T-helper 1 cell treated with Interleukin-12 subunit alpha and Interleukin-12 subunit beta and Interleukin-4 antibody, amounts not matched to agents 30 μg/mL and 1 μg/mL, for 36 hours (primary cell): ENCODE data around the gene DEPP1.

Experiments
- H3K27ac Mint-ChIP-seq: one replicate; pipeline ENCODE4 v1.8.0; 2021; ENCODE audit warnings: mild to moderate bottlenecking, mixed read lengths
- H3K27me3 Mint-ChIP-seq: one replicate; pipeline ENCODE4 v1.8.0; 2021; ENCODE audit warnings: low read depth, mixed read lengths
- H3K36me3 Mint-ChIP-seq: one replicate; pipeline ENCODE4 v1.8.0; 2021; ENCODE audit warnings: low read depth, mixed read lengths
- H3K4me1 Mint-ChIP-seq: one replicate; pipeline ENCODE4 v1.8.0; 2021; ENCODE audit warnings: low read depth, mixed read lengths
- H3K4me3 Mint-ChIP-seq: one replicate; pipeline ENCODE4 v1.8.0; 2021; ENCODE audit warnings: mild to moderate bottlenecking, moderate library complexity, mixed read lengths
- H3K9me3 Mint-ChIP-seq: one replicate; pipeline ENCODE4 v1.8.0; 2021; ENCODE audit warnings: mixed read lengths

The DEPP1 gene

DNA sequence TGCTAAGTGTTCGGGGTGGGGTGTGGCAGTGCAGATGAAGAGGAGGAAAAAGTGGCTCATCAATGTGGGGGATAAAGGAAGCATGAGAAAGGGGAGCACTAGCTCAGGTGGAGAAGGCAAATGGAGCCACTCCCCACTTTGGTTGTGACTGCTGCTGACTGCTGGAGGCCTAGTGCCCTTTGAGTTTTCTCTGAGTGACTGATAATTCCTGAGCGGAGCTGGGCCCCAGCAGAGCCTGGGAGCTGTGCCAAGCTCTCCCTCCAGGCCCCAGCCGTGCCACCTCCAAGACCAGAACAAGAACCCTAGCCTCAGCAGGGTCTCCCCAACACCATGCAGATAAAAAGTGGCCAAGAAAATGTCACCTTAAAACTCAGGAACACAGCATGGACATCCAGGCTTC is 28.7 kb downstream of the DEPP1 start:
- Mint-ChIP-seq H3K4me3 (no peak overlapping the region), H3K27me3 (no peaks in the 10 kb centered on the region), H3K9me3 (peaks cover 12% of the 10 kb centered on the region), H3K4me1 (peaks cover 6% of the 10 kb centered on the region), H3K27ac (no peak overlapping the region), H3K36me3 (peaks cover 4% of the 10 kb centered on the region)

GRCh38 chr10:44949127-44949802 is 29.3 kb downstream of the DEPP1 start:
- H3K36me3 Mint-ChIP-seq, result peaks cover 4% of the 10 kb centered on the region
- peaks cover 5% of the 10 kb centered on the region for H3K27me3 Mint-ChIP-seq
- H3K4me1 Mint-ChIP-seq, result peaks cover 4% of the 10 kb centered on the region
- peaks cover 19% of the 10 kb centered on the region for H3K9me3 Mint-ChIP-seq
- H3K4me3 Mint-ChIP-seq, result no peak overlapping the region
- H3K27ac Mint-ChIP-seq, result no peak overlapping the region

DNA sequence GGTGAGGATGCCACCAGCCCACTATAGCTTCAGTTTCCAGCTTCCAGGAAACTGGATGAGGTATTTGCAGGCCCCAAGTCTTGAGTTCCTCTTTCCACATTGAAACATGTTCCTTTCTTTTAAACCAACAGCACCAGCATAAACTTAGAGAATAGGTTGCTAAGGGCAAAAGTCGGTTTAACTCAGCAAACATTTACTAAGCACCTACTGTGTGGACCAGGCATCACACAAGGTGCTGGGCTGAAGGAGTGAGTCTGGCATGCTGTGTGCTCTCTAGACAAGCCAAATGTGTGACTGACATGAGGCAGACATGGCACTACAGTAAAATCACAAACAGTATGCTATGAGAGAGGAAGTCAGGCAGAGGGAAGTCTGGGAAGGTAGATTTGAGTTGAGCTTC is 30.0 kb downstream of the DEPP1 start:
- Mint-ChIP-seq H3K36me3 (peaks cover 4% of the 10 kb centered on the region), H3K4me1 (peaks cover 4% of the 10 kb centered on the region), H3K27me3 (peaks cover 9% of the 10 kb centered on the region), H3K27ac (no peak overlapping the region), H3K4me3 (no peak overlapping the region), H3K9me3 (peaks cover 23% of the 10 kb centered on the region)

- peaks cover 4% of the 10 kb centered on the region for H3K4me1 Mint-ChIP-seq
- H3K27me3 Mint-ChIP-seq, result peaks cover 16% of the 10 kb centered on the region
- no peak overlapping the region for H3K4me3 Mint-ChIP-seq
- no peak overlapping the region for H3K27ac Mint-ChIP-seq
- peaks cover 23% of the 10 kb centered on the region for H3K9me3 Mint-ChIP-seq
- H3K36me3 Mint-ChIP-seq, result peaks cover 4% of the 10 kb centered on the region
These were observed 31.0 kb downstream of the DEPP1 start for GRCh38 chr10:44947371-44948152.

GRCh38 chr10:44946205-44946604 is 32.4 kb downstream of the DEPP1 start:
- Mint-ChIP-seq H3K4me1 (peaks cover 4% of the 10 kb centered on the region), H3K36me3 (peaks cover 4% of the 10 kb centered on the region), H3K27me3 (peaks cover 26% of the 10 kb centered on the region), H3K4me3 (no peak overlapping the region), H3K9me3 (peaks cover 23% of the 10 kb centered on the region), H3K27ac (no peak overlapping the region)

GRCh38 chr10:44944354-44944753 is 34.3 kb downstream of the DEPP1 start:
- H3K27me3 Mint-ChIP-seq, result peaks cover 32% of the 10 kb centered on the region
- no peak overlapping the region for H3K27ac Mint-ChIP-seq
- peaks cover 4% of the 10 kb centered on the region for H3K36me3 Mint-ChIP-seq
- no peak overlapping the region for H3K4me3 Mint-ChIP-seq
- peaks cover 4% of the 10 kb centered on the region for H3K4me1 Mint-ChIP-seq
- peaks cover 23% of the 10 kb centered on the region for H3K9me3 Mint-ChIP-seq

DNA sequence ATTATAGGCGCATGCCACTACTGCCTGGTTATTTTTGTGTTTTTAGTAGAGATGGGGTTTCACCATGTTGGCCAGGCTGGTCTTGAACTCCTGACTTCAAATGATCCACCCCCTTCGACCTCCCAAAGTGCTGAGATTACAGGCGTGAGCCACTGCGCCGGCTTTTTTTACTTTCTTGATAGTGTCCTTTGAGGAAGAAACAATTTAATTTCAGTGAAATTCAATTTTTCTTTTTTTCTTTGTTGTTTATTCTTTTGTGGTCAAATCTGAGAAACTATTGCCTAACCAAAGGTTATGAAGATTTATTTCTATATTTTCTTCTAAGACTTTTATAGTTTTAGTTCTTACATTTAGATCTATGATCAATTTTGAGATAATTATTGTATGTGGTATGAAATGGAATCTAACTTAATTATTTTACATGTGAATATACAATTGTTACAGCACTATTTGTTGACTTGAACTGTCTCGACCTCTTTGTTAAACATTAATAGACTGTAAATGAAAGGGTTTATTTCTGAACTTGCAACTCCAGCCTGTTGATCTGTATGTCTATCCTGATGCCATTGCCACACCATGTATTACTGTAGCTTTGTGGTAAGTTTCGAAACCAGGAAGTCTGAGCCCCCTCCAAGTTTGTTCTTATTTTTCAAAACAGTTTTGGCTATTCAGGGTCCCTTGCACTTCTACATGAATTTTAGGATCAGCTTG is 38.8 kb downstream of the DEPP1 start:
- Mint-ChIP-seq H3K27me3 (peaks cover 32% of the 10 kb centered on the region), H3K4me3 (no peak overlapping the region), H3K27ac (no peak overlapping the region), H3K9me3 (peaks cover 11% of the 10 kb centered on the region), H3K4me1 (peaks cover 11% of the 10 kb centered on the region), H3K36me3 (peaks cover 2% of the 10 kb centered on the region)

GRCh38 chr10:44938956-44939355 is 39.7 kb downstream of the DEPP1 start:
- peaks cover 11% of the 10 kb centered on the region for H3K4me1 Mint-ChIP-seq
- H3K27ac Mint-ChIP-seq, result no peak overlapping the region
- peaks cover 24% of the 10 kb centered on the region for H3K27me3 Mint-ChIP-seq
- H3K36me3 Mint-ChIP-seq, result no peaks in the 10 kb centered on the region
- H3K9me3 Mint-ChIP-seq, result peaks cover 2% of the 10 kb centered on the region
- H3K4me3 Mint-ChIP-seq, result no peak overlapping the region

GRCh38 chr10:44937196-44938005 is 41.2 kb downstream of the DEPP1 start:
- Mint-ChIP-seq H3K4me3 (no peak overlapping the region), H3K9me3 (no peaks in the 10 kb centered on the region), H3K36me3 (no peaks in the 10 kb centered on the region), H3K4me1 (peaks cover 11% of the 10 kb centered on the region), H3K27me3 (peaks cover 15% of the 10 kb centered on the region), H3K27ac (no peak overlapping the region)

DNA sequence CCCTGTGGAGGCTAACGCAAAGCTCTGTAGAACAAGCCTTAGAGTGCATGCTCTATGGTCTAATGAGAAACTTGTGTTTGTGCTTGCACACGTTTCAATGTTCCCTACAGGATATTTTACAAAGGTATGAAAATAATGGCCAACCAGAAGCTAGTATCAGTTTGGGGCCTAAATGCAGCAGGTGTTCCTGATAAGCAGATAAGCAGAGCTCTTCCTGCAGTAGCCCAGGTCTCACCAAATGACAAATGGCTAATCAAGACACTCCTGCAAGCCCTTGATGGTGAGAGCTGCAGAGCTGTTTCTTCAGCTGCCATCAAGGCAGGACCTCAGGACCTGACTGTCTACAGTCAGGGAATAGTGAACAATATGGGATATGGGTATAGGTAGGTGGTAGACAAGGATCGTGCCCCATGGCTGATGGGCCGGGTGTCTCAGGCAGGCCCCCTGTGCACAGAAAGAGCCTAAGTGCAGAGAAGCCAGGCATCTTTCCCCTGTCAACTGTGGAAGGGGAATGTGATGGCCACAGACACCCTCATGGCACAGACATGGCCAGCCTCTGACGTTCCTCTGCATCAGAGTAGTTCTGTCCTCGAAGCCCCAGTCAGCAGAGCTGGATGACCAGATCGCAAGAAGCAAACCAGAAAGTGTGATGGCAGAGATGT is 42.2 kb downstream of the DEPP1 start:
- Mint-ChIP-seq H3K4me1 (peaks cover 11% of the 10 kb centered on the region), H3K4me3 (no peak overlapping the region), H3K9me3 (no peaks in the 10 kb centered on the region), H3K36me3 (no peaks in the 10 kb centered on the region), H3K27me3 (peaks cover 8% of the 10 kb centered on the region), H3K27ac (no peak overlapping the region)

DNA sequence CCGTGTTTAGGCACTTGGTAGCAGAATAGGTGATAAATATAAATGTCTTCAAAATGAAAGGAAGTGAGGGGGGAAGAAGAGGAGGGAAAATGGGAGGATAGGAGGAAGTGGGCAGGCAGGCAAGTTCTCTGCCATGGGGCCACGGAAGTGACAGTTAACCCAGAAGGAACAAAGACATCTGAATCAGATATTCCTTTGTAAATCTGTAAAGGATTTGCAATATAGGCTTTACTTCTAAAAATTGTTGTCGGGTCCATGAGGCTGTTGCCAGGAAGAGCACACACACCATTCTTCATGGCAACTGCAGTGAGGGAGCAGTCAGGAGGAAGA is 42.7 kb downstream of the DEPP1 start:
- Mint-ChIP-seq H3K27me3 (peaks cover 3% of the 10 kb centered on the region), H3K4me3 (no peak overlapping the region), H3K4me1 (peaks cover 11% of the 10 kb centered on the region), H3K36me3 (no peaks in the 10 kb centered on the region), H3K9me3 (no peaks in the 10 kb centered on the region), H3K27ac (no peak overlapping the region)

- Mint-ChIP-seq H3K27me3 (no peaks in the 10 kb centered on the region), H3K27ac (no peak overlapping the region), H3K9me3 (no peaks in the 10 kb centered on the region), H3K36me3 (no peaks in the 10 kb centered on the region), H3K4me3 (no peak overlapping the region), H3K4me1 (peaks cover 11% of the 10 kb centered on the region)
These were observed 43.2 kb downstream of the DEPP1 start for GRCh38 chr10:44935201-44935965.

GRCh38 chr10:44934416-44935200 is 44.0 kb downstream of the DEPP1 start:
- Mint-ChIP-seq H3K36me3 (no peaks in the 10 kb centered on the region), H3K27ac (no peak overlapping the region), H3K9me3 (no peaks in the 10 kb centered on the region), H3K4me3 (no peak overlapping the region), H3K4me1 (peaks cover 11% of the 10 kb centered on the region), H3K27me3 (no peaks in the 10 kb centered on the region)
